NCI-H2107 treated with DMSO at 0.1 percent for 48 hours (cell line): Measurements from ENCODE around the gene ACTRT2.

ENCODE experiments used
- DNase-seq: peaks from one replicate; lab custom pipeline; 2025; ENCODE audit not compliant: unreplicated experiment; lab: John Stamatoyannopoulos, UW

Gene ACTRT2

DNA sequence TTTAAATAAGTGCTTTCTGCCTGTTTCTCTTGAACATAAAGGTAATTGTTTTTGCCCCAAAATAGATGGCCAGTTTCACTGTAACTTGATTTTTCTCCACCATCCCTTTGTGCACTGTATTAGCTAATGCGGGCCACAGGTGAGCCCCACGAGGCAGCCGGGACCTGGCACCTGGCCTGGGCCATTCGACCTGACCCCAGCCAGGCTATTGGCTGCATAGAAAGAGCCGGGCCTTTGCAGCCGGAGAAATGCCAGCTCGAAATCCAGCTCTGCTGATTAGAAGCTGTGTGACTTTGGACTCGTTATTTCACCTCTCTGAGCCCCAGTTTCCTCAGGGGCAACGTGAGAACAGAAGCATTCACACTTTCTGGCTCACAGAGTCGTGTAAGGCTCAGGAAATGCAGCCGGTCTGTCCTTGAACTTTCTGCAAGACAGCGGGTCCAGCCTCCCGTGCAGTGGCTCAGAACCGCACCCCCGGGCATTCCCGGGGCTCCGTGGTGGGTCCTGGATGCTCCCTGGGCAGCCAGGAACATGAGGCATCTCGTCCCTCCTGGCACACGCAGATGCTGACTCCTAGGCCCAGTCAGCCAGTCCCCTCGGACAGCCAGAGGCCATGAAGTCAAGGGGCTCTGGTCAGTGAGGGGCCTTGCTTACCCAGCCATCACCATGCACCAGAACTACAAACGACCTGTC, 37.4 kb upstream of the ACTRT2 start:
- no peak for DNase-seq

DNA sequence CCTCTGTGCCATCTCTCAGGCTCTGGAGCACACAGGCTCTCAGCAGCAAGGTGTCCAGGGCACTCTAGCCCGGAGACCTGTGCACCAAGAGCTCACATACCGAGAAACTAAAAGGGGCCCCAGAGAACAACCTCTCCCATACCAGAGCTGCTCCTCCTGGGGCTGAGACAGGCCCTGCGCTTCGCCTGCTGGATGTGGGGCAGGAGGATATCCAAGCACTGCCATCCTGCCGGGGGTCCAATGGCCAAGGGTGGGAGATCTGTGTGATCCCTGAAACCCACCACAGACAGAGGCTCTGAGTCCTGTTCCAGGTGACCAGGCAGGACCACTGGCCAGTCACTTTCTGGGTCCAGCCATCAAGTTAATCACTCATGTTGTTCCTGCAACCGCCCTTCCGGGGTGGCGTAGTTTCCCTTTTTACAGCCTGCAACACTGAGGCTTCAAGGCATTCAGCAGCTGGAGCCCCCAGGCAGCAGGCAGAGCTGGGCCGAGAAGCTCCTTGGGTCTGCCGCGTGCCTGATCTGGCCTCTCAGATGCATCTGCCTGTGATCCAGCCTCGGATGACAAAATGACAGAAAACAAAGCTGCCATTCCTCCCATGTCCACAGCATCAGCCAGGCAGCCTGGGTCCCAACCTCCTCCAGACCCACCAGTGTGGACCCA, 36.7 kb upstream of the ACTRT2 start:
- DNase-seq, result no peak

DNA sequence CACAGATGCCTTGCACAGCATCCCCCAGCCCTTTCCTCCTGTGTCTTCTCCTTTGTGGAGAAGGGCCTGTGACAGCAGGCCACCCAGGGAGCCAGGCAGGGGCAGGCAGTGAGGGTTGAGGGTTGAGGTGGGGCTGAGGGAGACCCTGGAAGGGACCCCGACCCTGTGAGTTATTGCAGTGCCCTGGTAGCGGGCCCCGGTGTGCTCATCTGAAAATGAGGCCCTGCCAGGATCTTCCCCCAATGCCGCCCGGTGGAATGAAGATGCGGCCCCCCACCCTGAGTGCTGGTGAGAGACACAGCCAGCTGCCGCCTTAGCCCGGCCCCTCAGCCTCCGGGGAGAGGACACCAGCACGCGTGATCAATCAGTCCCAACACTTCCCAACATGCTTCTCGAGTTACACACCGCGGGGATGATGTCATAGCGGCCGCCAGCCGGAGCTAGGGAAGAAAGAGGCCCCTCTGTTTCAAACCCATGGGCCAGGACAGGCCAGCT, 36.2 kb upstream of the ACTRT2 start:
- DNase-seq, result no peak

DNA sequence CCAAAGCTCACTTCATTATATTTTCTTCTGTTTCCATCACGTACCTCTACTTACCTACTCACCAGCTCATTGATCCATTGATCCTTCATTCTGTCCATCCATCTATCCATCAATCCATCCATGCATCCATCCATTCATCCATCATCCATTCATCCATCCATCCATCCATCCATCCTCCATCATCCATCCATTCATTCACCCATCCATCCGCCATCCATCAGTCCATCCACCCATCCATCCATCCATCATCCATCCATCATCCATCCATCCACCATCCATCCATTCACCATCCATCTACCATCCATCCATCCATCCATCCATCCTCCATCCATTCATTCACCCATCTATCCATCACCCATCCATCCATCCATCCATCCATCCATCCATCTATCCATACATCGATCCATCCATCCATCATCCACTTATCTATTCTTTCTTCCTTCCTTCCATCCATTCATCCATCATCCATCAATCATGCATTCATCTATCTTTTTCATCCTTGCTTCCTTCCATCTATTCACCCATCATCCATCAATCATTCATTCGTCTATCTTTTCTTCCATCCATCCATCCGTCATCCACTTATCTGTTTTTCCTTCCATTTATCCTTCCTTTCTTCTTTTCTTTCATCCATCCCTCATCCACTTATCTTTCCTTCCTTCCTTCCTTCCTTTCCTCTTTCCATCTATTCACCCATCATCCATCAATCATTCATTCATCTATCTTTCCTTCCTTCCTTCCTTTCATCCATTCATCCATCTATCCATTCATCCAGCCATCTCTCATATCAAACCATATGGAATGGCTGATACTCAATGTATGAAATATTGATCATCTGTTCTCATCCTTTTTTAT, 35.3 kb upstream of the ACTRT2 start:
- no peak for DNase-seq

DNA sequence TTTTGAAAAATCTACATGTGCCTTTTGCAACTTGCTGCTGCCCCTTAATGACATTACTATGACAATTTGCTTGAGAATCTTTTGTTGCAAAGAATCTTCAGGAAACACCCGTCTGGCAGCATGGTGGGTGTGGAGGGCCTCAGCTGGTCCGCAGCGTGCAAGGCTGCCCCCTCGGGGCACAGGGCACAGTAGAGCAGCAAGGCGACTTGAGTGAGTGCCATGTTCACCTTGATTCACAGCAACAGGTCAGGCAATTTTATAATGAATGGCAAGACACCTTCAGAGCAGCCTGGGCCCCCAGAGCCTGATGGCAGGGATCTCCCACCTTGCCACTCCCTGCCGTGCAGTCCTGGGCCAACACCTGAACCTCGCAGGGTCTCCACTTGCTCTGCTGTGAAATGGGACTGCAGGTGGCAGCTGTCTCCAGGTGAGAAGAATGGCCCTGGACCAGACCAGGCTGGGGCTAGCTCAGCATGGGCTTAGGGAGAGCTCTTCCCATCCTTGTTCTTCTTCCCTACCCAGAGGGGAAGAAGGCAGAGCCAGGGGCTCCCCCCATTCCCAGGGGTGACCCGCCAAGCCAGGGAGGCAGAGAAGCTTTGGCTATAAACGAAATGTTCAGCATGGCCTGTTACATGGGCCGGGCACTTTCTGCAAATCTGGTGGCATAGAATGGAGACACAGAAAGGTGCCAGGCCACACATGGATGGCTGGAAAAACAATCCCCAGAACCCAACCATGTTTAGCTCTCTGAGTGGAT, 34.5 kb upstream of the ACTRT2 start:
- no peak for DNase-seq

DNA sequence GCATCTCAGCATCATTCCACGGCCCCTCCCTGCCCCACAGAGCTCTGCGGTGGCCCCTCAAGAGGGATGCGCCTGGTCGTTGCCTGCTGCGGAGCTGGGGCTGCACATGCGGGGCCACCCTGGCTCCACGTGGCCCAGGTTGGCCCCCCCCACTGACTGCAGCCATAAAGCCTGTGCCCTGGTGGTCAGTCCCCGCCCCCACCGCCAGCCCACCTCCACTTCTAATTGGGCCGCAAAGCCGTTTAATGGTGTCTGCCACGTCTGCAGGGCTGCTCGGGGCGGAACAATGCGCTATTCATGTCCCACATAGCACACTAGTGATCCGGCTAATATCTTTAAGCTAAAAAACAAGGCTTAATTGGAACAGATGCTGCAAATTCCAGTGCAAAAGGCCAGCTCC, 33.5 kb upstream of the ACTRT2 start:
- DNase-seq, result no peak

DNA sequence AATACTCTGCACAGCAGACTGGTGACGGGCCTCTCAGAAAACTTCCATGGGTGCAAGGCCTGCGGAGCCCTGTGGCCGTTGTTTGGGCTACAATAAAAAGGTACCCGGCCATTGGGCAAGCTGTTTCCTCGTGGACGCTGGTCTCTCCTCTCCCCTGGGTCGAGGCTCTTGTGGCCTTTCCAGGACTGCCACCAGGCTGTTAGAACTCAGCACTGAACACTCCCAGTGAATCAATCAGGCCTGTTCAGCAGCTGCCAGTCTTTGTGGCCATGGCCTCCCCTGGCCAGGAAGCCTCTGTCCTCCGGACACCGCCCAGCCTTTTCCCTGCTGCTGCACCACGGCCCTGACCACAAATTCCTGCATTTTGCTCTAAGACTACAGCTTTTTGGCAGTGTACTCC, 33.0 kb upstream of the ACTRT2 start:
- no peak for DNase-seq

DNA sequence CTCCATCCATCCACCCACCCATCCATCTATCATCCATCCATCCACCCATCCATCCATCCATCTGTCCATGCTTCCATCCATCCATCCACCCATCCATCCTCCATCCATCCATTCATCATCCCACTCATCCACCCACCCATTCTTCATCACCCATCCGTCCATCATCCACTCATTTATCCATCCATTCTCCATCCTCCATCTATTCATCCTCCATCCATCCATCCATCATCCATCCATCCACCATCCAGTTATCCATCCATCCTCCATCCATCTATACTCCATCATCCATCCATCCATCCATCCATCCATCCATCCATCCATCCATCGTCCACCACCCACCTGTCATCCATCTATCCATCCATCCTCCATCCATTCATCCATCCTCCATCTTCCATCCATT, 32.1 kb upstream of the ACTRT2 start:
- DNase-seq, result no peak

DNA sequence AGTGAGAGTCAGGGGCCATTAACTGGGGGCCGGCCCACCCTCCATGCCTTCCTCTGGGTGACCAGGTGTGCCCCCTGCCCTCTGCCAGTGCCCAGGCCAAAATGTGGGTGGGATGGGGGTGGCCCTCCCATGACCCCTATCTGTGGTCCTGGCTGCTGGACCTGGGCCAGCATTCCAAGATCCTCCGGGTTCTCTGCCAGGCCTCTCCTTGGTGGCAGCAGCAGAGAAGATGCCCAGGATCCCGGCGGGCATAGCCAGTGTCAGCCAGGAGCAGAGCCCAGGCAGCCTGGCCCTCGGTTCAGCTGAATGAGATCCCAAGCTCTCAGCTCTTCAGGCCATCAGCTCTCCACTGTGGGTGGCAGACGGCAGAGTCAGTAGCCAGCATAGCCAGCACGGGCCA, 31.3 kb upstream of the ACTRT2 start:
- no peak for DNase-seq

DNA sequence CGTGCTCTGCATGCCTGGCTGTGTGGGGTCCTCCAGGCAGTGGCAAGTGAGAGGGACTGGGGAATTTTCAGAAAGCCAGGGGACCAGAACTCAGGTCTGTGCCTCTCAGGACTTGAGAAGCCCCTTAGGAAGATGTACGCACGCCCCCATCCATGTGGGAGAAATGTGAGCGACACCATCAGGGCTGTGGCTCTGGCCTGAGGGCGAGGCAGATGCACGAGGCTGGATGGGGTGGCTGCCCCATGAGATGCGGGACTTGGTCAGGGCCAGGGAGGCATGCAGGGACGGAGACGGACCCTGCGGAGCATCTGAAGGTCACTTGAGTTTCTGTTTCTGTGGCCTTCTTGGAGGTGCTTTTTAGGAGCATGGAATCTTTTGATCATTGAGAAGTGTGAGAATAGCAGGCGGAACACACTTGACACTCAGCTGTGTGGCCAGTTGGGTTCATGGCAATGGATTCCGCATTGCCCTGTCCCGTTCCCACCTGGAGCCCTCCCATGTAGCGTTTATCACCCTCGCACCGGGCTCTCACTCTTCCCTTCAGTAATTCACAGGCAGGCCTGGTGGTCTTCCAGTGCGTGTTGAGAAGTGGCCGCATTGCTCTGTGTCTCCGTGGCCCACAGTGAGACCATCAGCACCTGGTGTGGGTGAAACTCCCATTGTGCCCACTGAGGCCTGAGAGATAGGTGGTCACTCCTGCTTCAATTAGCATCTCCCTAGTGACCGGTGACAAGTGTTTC, 30.7 kb upstream of the ACTRT2 start:
- DNase-seq, result no peak

DNA sequence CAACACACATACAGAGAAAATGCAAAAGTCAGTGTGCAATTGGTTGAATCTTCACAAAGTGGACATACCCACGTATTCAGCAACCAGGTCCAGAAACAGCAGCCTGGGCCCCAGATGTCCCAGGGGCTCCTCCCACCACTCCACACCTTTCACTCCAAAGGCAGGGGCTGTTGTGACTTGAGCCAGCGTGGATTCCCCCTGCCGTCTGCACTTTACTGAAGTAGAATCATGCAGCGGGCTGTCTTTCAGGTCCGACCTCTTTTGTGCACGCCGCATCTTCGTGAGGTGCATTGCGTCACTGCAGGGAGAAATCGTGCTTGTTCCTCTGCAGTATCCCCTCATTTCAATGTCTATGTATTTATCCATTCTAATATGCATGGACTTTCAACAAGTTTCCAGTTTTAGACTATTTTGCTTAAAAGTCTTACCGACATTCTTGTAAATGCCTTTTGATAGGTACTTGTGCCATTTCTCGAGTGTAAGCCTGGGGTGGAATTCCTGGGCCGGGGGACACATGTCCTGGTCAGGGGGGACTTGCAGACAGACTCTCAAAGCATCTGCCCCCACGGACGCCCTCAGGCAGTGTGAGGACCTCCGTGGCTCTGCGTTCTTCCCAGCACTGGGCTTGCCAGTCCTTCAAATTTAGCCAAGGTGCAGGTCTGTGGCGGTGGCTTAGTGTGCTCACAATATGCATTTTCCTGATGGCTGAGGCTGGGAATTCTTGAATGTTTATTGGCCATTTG, 29.3 kb upstream of the ACTRT2 start:
- DNase-seq, result no peak

DNA sequence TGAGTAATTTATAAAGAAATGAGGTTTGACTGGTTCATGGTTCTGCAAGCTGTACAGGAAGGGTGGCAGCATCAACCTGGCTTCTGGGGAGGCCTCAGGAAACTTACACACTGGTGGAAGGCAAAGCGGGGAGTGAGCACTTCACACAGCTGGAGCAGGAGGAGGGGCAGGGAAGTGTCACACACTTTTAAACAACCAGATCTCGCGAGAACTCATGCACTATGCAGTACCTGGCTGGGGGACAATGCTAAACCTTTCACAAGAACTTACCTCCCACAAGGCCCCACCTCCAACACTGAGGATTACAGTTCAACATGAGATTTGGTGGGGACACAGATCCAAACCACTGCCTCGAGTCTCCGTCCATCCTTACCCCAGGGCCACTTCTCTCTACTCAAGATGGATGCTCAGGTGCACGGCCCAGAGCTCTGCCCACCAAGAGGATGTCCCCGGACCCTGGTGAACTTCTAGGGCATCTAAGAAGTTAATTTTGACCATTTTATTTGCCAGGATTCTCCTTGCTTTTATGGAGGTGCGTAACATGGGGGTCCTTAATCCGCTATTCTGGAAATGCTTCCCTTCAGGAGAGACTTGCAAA, 22.7 kb upstream of the ACTRT2 start:
- DNase-seq, result no peak

DNA sequence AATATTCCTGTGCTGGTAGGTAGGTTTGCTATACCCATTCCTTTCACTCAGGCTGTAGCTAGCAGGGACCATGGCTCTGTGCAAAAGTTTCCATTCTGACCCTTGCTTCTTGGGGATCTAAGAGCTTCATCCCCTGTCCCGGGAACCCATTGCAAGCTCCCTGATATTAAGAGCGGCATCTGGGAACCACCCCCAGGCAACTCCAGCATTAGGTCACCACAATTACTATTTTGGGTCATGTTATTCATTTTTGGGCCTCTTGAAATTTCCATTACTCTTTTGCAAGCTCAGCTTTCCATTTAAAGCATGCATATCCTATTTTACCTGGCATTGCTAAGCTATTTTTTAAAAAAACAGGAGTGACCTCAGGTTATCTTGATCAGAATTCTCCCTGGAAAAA, 22.1 kb upstream of the ACTRT2 start:
- no peak for DNase-seq

DNA sequence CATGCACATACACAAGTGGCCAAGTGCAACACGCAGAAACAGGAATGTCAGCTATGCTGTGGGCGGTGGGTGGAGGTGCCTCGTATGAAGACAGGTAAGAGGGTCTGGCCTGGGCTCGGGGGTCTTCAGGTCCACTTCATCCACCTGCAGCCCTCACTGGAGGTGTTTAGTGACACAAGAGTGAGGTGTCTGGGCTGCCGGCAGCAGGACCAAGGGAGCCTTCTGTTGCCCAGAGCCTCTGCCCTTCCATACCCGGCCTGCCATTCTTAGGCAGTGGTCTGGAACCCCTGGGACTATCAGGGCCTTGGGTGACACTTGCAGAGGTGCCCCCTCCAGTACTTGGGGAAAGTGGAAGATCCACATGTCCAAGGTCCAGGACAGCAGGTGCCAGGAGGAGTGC, 21.7 kb upstream of the ACTRT2 start:
- DNase-seq, result no peak

DNA sequence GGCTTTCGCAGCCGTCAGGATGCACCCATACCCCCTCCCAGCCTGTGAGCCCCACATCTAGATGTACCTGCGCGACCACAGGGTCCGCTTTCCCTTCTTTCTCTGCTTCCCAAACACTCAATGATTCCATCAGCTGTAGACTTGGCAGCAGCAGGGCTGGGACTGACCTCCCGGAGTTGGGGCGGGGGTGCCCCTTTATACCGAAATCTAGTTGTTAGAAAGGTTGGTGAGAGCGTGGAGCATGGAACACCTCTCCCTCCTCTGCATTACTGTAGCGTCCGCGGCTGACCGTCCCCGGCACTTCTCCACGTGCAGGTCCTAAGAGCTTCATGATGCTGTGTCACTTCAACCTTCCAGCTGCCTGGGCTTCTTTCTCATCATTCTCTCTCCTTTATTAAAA, 21.1 kb upstream of the ACTRT2 start:
- no peak for DNase-seq

DNA sequence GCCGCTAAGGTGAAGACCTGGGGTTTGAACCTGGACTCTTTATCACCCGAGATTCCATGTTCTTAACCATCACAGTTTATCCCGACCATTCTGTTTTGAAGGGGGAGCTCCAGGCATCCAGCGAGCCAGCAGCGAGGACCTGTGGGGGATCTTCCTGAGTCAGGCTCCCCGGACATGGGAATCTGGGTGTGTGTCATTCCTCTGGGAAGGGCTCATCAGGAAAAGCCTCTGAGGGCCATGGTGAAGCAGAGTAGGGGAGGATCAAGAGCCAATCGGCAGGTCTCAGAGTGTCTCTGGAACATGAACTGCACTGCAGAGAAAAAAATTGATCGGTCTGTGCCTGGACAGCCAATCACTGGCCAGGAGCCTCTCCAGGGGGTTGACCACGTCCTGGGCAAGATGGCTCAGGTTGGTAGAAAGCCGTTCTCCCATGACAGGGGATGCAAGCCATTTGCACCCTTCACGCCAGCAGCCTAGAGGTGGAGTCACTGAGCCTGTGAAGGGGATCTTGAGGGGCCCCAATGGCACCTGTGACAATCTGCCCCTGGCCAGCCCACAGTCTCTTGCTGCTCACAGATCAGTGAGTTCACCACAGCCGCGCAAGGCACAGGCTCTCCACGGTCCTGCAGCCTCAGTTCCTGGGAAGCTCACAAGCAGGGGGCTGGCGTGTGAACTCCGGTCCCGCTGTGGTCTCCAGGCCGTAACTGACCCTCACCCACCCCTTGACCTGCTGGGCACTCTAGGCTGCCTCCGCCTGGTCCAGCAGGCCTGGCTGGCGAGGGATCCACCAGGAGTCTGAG, 20.4 kb upstream of the ACTRT2 start:
- no peak for DNase-seq

DNA sequence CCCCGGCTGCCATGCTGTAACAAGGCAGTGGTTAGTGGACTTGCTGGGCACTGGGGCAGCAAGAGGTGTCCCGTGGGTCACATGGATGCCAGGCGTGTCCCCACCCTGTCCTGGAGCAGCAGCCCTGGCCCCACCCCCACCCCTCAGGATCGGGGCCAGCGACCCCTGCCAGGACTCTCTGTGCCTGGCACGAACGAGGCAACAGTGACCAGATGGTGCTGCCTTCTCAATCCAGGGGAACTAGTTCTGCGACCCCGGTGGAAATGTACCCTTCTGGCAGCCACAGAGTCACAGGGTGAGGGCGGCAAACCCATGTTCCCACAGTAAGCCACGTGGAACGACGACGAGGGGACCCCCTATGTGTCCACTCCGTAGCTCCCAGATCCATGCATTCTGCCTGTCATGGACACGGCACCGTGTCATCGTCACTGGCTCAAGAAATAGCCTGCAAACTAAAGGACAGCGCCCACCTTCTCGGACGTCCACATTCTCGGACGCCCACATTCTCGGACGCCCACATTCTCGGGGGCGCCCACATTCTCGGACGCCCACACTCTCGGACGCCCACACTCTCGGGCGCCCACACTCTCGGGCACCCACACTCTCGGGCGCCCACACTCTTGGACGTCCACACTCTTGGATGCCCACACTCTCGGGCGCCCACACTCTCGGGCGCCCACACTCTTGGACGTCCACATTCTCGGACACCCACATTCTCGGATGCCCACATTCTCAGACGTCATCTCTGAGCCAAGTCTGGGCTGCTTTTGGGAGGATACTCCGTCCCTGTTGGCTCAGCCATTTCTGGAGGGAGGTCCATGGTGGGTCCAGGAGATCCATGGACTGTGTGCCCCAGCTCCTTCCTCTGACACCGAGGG, 19.6 kb upstream of the ACTRT2 start:
- DNase-seq, result no peak
